H1 (cell line): ENCODE results near the gene CFAP74. TPM values are rescaled to one million over a fixed set of nuclear protein-coding genes. Genes with fewer than 3 reads are reported as not detected.

ENCODE experiments used
- CTCF ChIA-PET: fragments of 300-600 bp; sonication (Branson Sonifier 250); formaldehyde crosslinking; loops from one replicate; lab custom pipeline; 2021; ENCODE audit not compliant: partially characterized antibody; lab: Charles Lee
- POLR2A ChIA-PET: fragments of 300-600 bp; sonication (Branson Sonifier 250); formaldehyde crosslinking; loops from one replicate; lab custom pipeline; 2021; ENCODE audit warnings: inconsistent platforms; ENCODE audit not compliant: partially characterized antibody; lab: Charles Lee
- DNase-seq, 2 experiments: peaks; one replicate each; pipeline versions ENCODE4 v3.0.0 to v3.0.0-alpha.2; 2010 to 2022; ENCODE audit warnings: low spot score in 2 of 2, low read depth in 1 of 2, mixed read lengths in 1 of 2
- FAIRE-seq: peaks from 2 replicates; lab custom pipeline; 2011; peaks lifted over from hg19 to GRCh38; lab: Jason Lieb, UNC
- H2AFZ ChIP-seq: 2 replicates; pipeline ENCODE4 v1.8.1; 2012; ENCODE audit warnings: low read length, inconsistent platforms
- H2AK5ac ChIP-seq: 2 replicates; pipeline ENCODE4 v1.6.1; 2013; ENCODE audit warnings: low read depth, low read length
- H2BK120ac ChIP-seq: replicated peaks from 2 replicates; pipeline ENCODE3; 2013; ENCODE audit warnings: low read depth, low read length, inconsistent platforms
- H2BK12ac ChIP-seq: 2 replicates; pipeline ENCODE4 v1.6.1; 2013; ENCODE audit warnings: low read depth, low read length
- H2BK15ac ChIP-seq: 2 replicates; pipeline ENCODE4 v1.6.1; 2013; ENCODE audit warnings: low read length
- H2BK20ac ChIP-seq: 2 replicates; pipeline ENCODE4 v1.6.1; 2013; ENCODE audit warnings: low read length
- H2BK5ac ChIP-seq: 2 replicates; pipeline ENCODE4 v1.6.1; 2013; ENCODE audit warnings: low read depth, low read length
- H3K14ac ChIP-seq: 2 replicates; pipeline ENCODE4 v1.6.1; 2013; ENCODE audit warnings: inconsistent platforms; ENCODE audit not compliant: insufficient read length
- H3K18ac ChIP-seq: 2 replicates; pipeline ENCODE4 v1.6.1; 2013; ENCODE audit warnings: low read length; ENCODE audit errors: extremely low read depth
- H3K23ac ChIP-seq: 2 replicates; pipeline ENCODE4 v1.6.1; 2013; ENCODE audit warnings: inconsistent platforms; ENCODE audit not compliant: insufficient read length
- H3K23me2 ChIP-seq: 2 replicates; pipeline ENCODE4 v1.6.1; 2013; ENCODE audit warnings: low read depth, low read length
- H3K27ac ChIP-seq: 2 replicates; pipeline ENCODE4 v1.6.1; 2011; ENCODE audit warnings: low read depth, low read length, inconsistent platforms
- H3K27me3 ChIP-seq, 4 experiments: replicated peaks in 1 of 4; 1 replicate in 1 of 4; 2 replicates in 3 of 4; pipeline versions ENCODE4 v1.6.1 to v1.8.1; 2011 to 2013; ENCODE audit warnings: low read length in 3 of 4, mild to moderate bottlenecking in 3 of 4, inconsistent platforms in 2 of 4, mixed read lengths in 2 of 4, moderate library complexity in 1 of 4; ENCODE audit not compliant: control insufficient read depth in 3 of 4, insufficient read depth in 3 of 4; ENCODE audit errors: extremely low read depth in 1 of 4
- H3K36me3 ChIP-seq, 4 experiments: 2 replicates each; pipeline versions ENCODE4 v1.6.1 to v1.8.1; 2011 to 2013; ENCODE audit warnings: mild to moderate bottlenecking in 4 of 4, low read length in 3 of 4, moderate library complexity in 2 of 4, control low read depth in 1 of 4, inconsistent platforms in 1 of 4; ENCODE audit not compliant: insufficient read depth in 4 of 4, control insufficient read depth in 2 of 4
- H3K4ac ChIP-seq: replicated peaks from 2 replicates; pipeline ENCODE3; 2013; ENCODE audit warnings: low read length, low read depth, mixed read lengths, inconsistent platforms; ENCODE audit not compliant: insufficient read length
- H3K4me1 ChIP-seq, 4 experiments: replicated peaks in 1 of 4; 1 replicate in 1 of 4; 2 replicates in 3 of 4; pipeline versions ENCODE4 v1.6.1 to v1.8.1; 2011 to 2013; ENCODE audit warnings: low read length in 3 of 4, inconsistent platforms in 2 of 4, mixed read lengths in 1 of 4; ENCODE audit not compliant: insufficient read depth in 4 of 4, control insufficient read depth in 3 of 4
- H3K4me2 ChIP-seq, 2 experiments: 2 replicates each; pipeline versions ENCODE4 v1.6.1 to v1.8.1; 2011 to 2013; ENCODE audit warnings: low read depth in 2 of 2, low read length in 2 of 2, control low read depth in 1 of 2, inconsistent platforms in 1 of 2, mild to moderate bottlenecking in 1 of 2; ENCODE audit not compliant: insufficient read depth in 1 of 2
- H3K4me3 ChIP-seq, 4 experiments: fragments of 200-600, 300-600 bp in 1 of 4; sonication (generic), shearing (Covaris generic), sonication (Bioruptor Twin) in 1 of 4; 2 replicates each; pipeline versions ENCODE4 v1.5.1 to v1.8.1; 2011 to 2016; ENCODE audit warnings: low read length in 4 of 4, low read depth in 3 of 4, control low read depth in 2 of 4, inconsistent platforms in 2 of 4, mild to moderate bottlenecking in 2 of 4, mixed read lengths in 1 of 4, moderate library complexity in 1 of 4; ENCODE audit not compliant: insufficient read depth in 2 of 4; ENCODE audit errors: extremely low read depth in 1 of 4
- H3K56ac ChIP-seq: replicated peaks from 2 replicates; pipeline ENCODE3; 2013; ENCODE audit warnings: low read depth, mild to moderate bottlenecking, mixed read lengths, low read length, inconsistent platforms; ENCODE audit not compliant: insufficient read length
- H3K79me1 ChIP-seq: 2 replicates; pipeline ENCODE4 v1.6.1; 2013; ENCODE audit warnings: low read depth, low read length, control low read depth
- H3K79me2 ChIP-seq, 2 experiments: 2 replicates each; pipeline versions ENCODE4 v1.6.1 to v1.8.1; 2012 to 2013; ENCODE audit warnings: low read length in 2 of 2, mild to moderate bottlenecking in 2 of 2, inconsistent platforms in 1 of 2; ENCODE audit not compliant: insufficient read depth in 2 of 2, control insufficient read depth in 1 of 2
- H3K9ac ChIP-seq, 4 experiments: replicated peaks in 1 of 4; 1 replicate in 1 of 4; 2 replicates in 3 of 4; pipeline versions ENCODE4 v1.6.1 to v1.8.1; 2011 to 2013; ENCODE audit warnings: low read depth in 3 of 4, low read length in 3 of 4, control low read depth in 2 of 4, mild to moderate bottlenecking in 2 of 4, moderate library complexity in 2 of 4, inconsistent platforms in 1 of 4; ENCODE audit errors: extremely low read depth in 1 of 4
- H3K9me3 ChIP-seq, 2 experiments: 2 replicates each; pipeline versions ENCODE4 v1.6.1 to v1.8.1; 2012 to 2013; ENCODE audit warnings: mild to moderate bottlenecking in 2 of 2, moderate library complexity in 2 of 2, control low read depth in 1 of 2, inconsistent platforms in 1 of 2, low read depth in 1 of 2, low read length in 1 of 2, mixed read lengths in 1 of 2; ENCODE audit not compliant: insufficient read depth in 2 of 2
- H4K20me1 ChIP-seq, 2 experiments: replicated peaks in 1 of 2; 2 replicates each; pipeline versions ENCODE3 to v1.8.1; 2011 to 2013; ENCODE audit warnings: inconsistent platforms in 2 of 2, low read length in 2 of 2, mild to moderate bottlenecking in 1 of 2; ENCODE audit not compliant: insufficient read depth in 2 of 2, control insufficient read depth in 1 of 2
- H4K5ac ChIP-seq: 2 replicates; pipeline ENCODE4 v1.6.1; 2013; ENCODE audit warnings: low read length, low read depth, mixed read lengths, inconsistent platforms; ENCODE audit not compliant: insufficient read length
- H4K8ac ChIP-seq: 2 replicates; pipeline ENCODE4 v1.8.0; 2013; ENCODE audit warnings: mild to moderate bottlenecking, moderate library complexity, low read length, inconsistent platforms; ENCODE audit not compliant: insufficient read depth; ENCODE audit errors: extremely low read depth
- H4K91ac ChIP-seq: replicated peaks from 2 replicates; pipeline ENCODE3; 2013; ENCODE audit warnings: low read length, mixed read lengths, inconsistent platforms; ENCODE audit not compliant: insufficient read length
- HDAC2 ChIP-seq, 2 experiments: fragments of 300-600 bp in 1 of 2; sonication (generic) in 1 of 2; IDR thresholded peaks; 2 replicates each; pipeline ENCODE4 v1.6.1; 2011 to 2012; ENCODE audit warnings: low read depth in 2 of 2, low read length in 2 of 2, mild to moderate bottlenecking in 2 of 2, moderate library complexity in 2 of 2, borderline replicate concordance in 1 of 2, inconsistent platforms in 1 of 2
- KDM1A ChIP-seq: fragments of 200-600, 300-600 bp; sonication (generic); IDR thresholded peaks from 2 replicates; pipeline ENCODE4 v1.7.1; 2016; ENCODE audit warnings: mild to moderate bottlenecking, low read length, borderline replicate concordance
- NRF1 ChIP-seq: IDR thresholded peaks from 2 replicates; pipeline ENCODE4 v1.6.1; 2011; ENCODE audit warnings: mild to moderate bottlenecking, low read depth, low read length, improper control_type of control experiment
- RFX5 ChIP-seq: IDR thresholded peaks from 2 replicates; pipeline ENCODE4 v1.6.1; 2011; ENCODE audit warnings: low read depth, low read length, improper control_type of control experiment, borderline replicate concordance
- SIRT6 ChIP-seq: IDR thresholded peaks from one replicate; pipeline ENCODE4 v1.7.1; 2012; ENCODE audit warnings: low read length, inconsistent platforms
- YY1 ChIP-seq: IDR thresholded peaks from 2 replicates; pipeline ENCODE4 v1.6.1; 2011; ENCODE audit warnings: low read depth, mild to moderate bottlenecking, low read length
- WGBS, 2 experiments: shearing (Covaris generic) in 1 of 2; methylation state at CpG; one replicate each; pipeline versions ENCODE4 v1.1.6 to v1.1.7; 2013 to 2015; ENCODE audit warnings: low lambda C conversion rate in 2 of 2, mixed read lengths in 2 of 2, inconsistent platforms in 1 of 2, low coverage in 1 of 2, missing lambda C conversion rate in 1 of 2; ENCODE audit not compliant: insufficient replicate concordance in 2 of 2, insufficient coverage in 1 of 2, insufficient read length in 1 of 2; ENCODE audit errors: extremely low coverage in 1 of 2, missing lambda C conversion rate in 1 of 2; 5-methylcytosine and 5-hydroxymethylcytosine counted together
- polyA plus RNA-seq, 7 experiments: library from polyadenylated mRNA; depleted of rRNA in 3 of 7; stranded (reverse) in 5 of 7; unstranded in 2 of 7; fragments of >200 nt in 5 of 7; fragments of 200-250 nt in 2 of 7; gene quantifications; 1 replicate in 5 of 7; 2 replicates in 1 of 7; 4 replicates in 1 of 7; pipeline versions ENCODE4 v1.2.1 to v1.2.3, GENCODE V29; 2011 to 2013; ENCODE audit warnings: missing spikeins in 2 of 7, mixed read lengths in 2 of 7
- total RNA-seq: library from RNA; stranded (reverse); fragmentation: NEBNext Ultra II Directional; extraction: Animal tissue kit (Norgen Biotek cat#: 25700); gene quantifications from 2 replicates; pipeline ENCODE4 v1.2.1, GENCODE V29; 2021

Gene CFAP74
- total and polyA plus RNA-seq, 2 of the 8 experiments (the other 6 are each of a cell fraction or from before 2014, with no cell fraction given) = 0.09 to 0.20 TPM

DNA sequence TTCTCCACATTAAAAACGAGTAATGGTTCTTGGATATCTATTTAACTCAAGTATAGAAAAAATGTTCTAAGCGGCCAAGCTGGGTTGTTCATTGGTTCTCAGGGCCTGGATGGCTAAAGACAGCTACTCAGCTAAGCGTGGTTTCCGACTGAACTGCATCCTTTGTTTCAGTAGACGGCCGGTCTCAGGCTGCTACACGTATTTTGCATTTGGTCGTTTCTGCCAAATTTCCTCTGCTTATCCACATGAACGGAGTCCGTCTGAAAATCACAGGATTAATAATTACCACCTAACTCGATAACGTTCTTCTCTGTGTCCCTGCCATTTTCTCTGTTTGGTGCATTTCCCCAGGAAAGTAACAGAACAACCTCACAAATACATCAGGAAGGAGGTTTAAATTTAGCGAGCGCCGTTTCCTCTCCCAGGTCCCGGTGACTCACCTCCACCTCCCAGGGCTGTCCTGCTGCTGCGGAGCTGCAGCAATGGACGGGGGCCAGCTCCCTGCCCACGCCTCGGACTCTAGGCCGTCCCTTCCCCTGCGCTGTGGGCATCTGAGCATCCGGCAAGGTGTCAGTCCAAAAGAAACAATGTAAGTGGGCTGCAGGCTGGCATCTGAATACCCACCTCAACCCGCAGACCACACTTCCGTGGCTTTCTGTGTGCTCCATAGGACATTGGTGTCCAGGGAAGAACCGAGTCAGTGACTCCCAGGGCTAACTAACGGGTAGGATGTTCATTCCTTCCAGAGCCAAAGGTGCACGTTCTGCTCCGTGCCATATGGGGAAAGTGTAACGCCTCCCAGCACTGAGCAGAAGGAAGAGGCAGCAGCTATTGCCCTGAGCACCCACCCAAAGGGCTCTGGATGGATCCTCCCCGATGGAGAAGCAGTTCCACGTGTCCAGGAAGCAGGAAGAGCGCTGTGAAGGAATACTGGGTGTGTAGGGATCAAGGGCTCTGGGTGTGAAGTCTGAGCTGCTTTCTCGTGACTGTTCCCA, 11.5 kb upstream of the CFAP74 start:
- no peak overlapping the region for H3K14ac ChIP-seq
- H4K20me1 ChIP-seq = no peaks in the 10 kb centered on the region
- no peak overlapping the region for H2BK5ac ChIP-seq
- H2AK5ac ChIP-seq = no peak overlapping the region
- no peaks in the 10 kb centered on the region for H3K79me2 ChIP-seq
- FAIRE-seq (no peak), DNase-seq (no peak)
- no peaks in the 10 kb centered on the region for H3K36me3 ChIP-seq
- peaks cover 5% of the 10 kb centered on the region; the same call in 1 of the 2 replicates for H3K23me2 ChIP-seq
- no peak overlapping the region for H2AFZ ChIP-seq
- H3K18ac ChIP-seq = no peak overlapping the region
- H4K5ac ChIP-seq = no peak overlapping the region
- H2BK12ac ChIP-seq = no peak overlapping the region
- no peaks in the 10 kb centered on the region for H3K9me3 ChIP-seq
- H3K56ac ChIP-seq = no peak overlapping the region
- H3K23ac ChIP-seq = no peak overlapping the region
- ChIA-PET POLR2A (interaction anchor here (0.9 kb wide), 1 partner anchor 12 kb away, joined by 3 read pairs; no protein-coding TSS in a partner anchor), CTCF (interaction anchor here (0.9 to 2.4 kb wide), 4 partner anchors 18 to 159 kb away, joined by 3 to 8 read pairs (median 4); no protein-coding TSS in a partner anchor)
- H3K79me1 ChIP-seq = no peaks in the 10 kb centered on the region
- WGBS, 2 experiments = 81% methylated on average over 34 of the region's 34 CpGs; no CpG with 5 or more reads in 1 of the 2 experiments
- TF ChIP-seq SIRT6 (no peak), NRF1 (no peak), KDM1A (no peak), RFX5 (no peak), HDAC2 (IDR thresholded peaks at IDR 0.05; ENCODE audit: borderline replicate concordance in 1 of 2, low read depth in 2 of 2, low read length in 2 of 2) (no peak), YY1 (no peak)
- no peak overlapping the region; the same call in 1 of the 2 replicates for H2BK15ac ChIP-seq
- H3K4ac ChIP-seq = no peak overlapping the region
- peaks cover 2 to 7% (median 6%) of the 10 kb centered on the region in 4 experiments for H3K27me3 ChIP-seq
- no peak overlapping the region for H2BK120ac ChIP-seq
- H3K4me1 ChIP-seq = peaks cover 0 to 10% (median 3%) of the 10 kb centered on the region in 4 experiments; a peak in 5 of 7 replicates
- H3K9ac ChIP-seq = no peak overlapping the region
- no peak overlapping the region for H4K91ac ChIP-seq
- no peak overlapping the region for H3K27ac ChIP-seq
- H3K4me2 ChIP-seq = no peak overlapping the region
- H2BK20ac ChIP-seq = no peak overlapping the region
- H4K8ac ChIP-seq = no peak overlapping the region; the same call in 1 of the 2 replicates
- H3K4me3 ChIP-seq = no peak overlapping the region
